Measurements from ENCODE around the gene NUP188. TPM values are rescaled to one million over a fixed set of nuclear protein-coding genes. Genes with fewer than 3 reads are reported as not detected.

NUP188 gene
- total and polyA plus RNA-seq, 2 of the 13 experiments (the other 11 are each of a cell fraction or from before 2014, with no cell fraction given), result 28.0 to 38.5 TPM

DNA sequence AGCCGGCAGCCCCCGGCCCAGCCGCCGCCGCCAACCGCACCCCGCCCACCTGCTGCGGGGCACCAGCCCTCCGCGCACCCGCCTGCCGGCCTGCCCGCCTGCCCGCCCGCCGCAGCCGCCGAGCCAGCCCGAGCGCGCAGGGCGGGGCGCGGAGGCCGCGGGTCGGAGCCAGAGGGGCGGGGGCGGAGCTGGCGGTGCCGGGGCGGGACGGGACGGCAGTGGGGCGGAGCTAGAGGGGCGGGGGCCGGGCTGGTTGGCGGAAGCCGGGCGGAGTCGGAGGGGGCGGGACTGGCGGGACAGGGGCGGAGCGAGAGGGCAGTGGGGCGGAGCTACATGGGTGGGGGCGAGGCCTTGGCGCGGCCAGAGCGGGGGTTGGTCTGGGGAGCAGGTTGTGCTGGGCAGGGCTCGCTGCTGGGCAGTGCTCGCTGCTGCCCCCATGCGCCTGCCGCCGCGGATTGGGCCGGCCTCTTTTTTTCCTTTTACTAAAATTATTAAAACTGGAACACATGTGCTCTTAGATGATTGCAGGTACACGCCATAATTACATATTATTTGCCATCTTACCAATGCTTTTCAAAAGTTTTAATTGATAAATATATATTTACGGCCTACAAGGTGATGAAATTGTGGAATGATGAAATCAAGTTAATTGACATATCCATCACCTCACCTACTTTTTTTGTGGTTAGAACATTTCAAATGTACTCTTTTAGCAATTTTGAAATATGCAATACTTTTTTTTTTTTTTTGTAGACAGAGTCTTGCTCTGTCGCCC is 80.9 kb downstream of the NUP188 start, which contains the start of gene SH3GLB2 (continued):
- TF ChIP-seq MYC (CRISPR knock-in tag; IDR thresholded peaks at IDR 0.05; ENCODE audit: borderline replicate concordance), result no peak; the same call in 1 of the 2 replicates
- TF ChIP-seq, protein P1, sequence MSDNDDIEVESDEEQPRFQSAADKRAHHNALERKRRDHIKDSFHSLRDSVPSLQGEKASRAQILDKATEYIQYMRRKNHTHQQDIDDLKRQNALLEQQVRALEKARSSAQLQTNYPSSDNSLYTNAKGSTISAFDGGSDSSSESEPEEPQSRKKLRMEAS (IDR thresholded peaks at IDR 0.05), result no peak

DNA sequence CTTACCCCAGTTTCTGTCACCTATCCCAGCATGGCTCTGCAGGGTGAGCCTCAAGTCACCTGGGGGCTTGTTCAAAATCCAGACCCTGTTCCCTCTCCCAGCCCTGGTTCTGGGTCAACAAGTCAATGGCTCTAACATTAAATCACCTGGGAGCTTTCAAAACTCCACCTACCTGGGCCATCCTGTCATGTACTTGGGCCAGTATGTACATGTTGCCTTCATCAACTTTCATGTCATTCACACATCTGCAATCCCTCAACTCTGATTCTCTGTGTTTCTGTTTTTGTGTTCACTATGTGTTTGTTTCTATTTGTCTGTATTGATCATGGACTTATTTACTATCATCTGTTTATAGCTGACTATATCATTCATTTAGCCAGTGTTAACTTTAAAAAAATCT is 82.7 kb downstream of the NUP188 start:
- Histone ChIP-seq H3K79me2 (ENCODE audit: insufficient read depth, low read length) (peaks cover 14% of the 10 kb centered on the region), H3K27ac (ENCODE audit: extremely low read length, insufficient read depth, low read length) (no peak overlapping the region), H3K9me3 (ENCODE audit: low read length) (no peaks in the 10 kb centered on the region), H4K20me1 (ENCODE audit: insufficient read depth, low read length) (peaks cover 5% of the 10 kb centered on the region; the same call in 1 of the 2 replicates), H3K4me2 (ENCODE audit: low read depth, low read length) (no peak overlapping the region), H2AFZ (ENCODE audit: low read length) (no peak overlapping the region), H3K9ac (ENCODE audit: insufficient read depth, low read depth, low read length) (no peak overlapping the region), H3K4me1 (ENCODE audit: insufficient read depth, low read length) (peaks cover 38% of the 10 kb centered on the region), H3K36me3 (replicated peaks in 1 of 2; ENCODE audit: control insufficient read depth in 1 of 2, insufficient read depth in 2 of 2, low read length in 2 of 2) (no peaks in the 10 kb centered on the region), H3K27me3 (ENCODE audit: control insufficient read depth in 1 of 2, insufficient read depth in 2 of 2, low read length in 2 of 2) (no peaks in the 10 kb centered on the region), H3K4me3 (replicated peaks in 1 of 3; ENCODE audit: insufficient read depth in 1 of 3, low read depth in 2 of 3, low read length in 3 of 3) (no peak overlapping the region)
- intact Hi-C loops (cut with micrococcal nuclease; ENCODE audit: unreplicated experiment), result no loop called here
- ChIA-PET CTCF (ENCODE audit: low intra/inter-chr PET ratio, low total read pairs) (no interaction called here), POLR2A (no interaction called here)
- FAIRE-seq (no peak), DNase-seq (ENCODE audit: low spot score) (no peak), ATAC-seq (no peak)
- no TSS peak for BruUV-seq (replicated peaks)
- in situ Hi-C loops (cut with HindIII; ENCODE audit: extremely low pct_ligation_motif_present, low pct_unique_long_range_greater_than_20kb), result no loop called here
- no peak for TF ChIP-seq CHD4 (IDR thresholded peaks at IDR 0.05; ENCODE audit: borderline replicate concordance, low read length)
- no peak for TF ChIP-seq SSRP1 (CRISPR knock-in tag; IDR thresholded peaks at IDR 0.05)
- no peak for TF ChIP-seq ZSCAN29 (CRISPR knock-in tag; conservative IDR thresholded peaks at IDR 0.05)
- TF ChIP-seq, protein P2, sequence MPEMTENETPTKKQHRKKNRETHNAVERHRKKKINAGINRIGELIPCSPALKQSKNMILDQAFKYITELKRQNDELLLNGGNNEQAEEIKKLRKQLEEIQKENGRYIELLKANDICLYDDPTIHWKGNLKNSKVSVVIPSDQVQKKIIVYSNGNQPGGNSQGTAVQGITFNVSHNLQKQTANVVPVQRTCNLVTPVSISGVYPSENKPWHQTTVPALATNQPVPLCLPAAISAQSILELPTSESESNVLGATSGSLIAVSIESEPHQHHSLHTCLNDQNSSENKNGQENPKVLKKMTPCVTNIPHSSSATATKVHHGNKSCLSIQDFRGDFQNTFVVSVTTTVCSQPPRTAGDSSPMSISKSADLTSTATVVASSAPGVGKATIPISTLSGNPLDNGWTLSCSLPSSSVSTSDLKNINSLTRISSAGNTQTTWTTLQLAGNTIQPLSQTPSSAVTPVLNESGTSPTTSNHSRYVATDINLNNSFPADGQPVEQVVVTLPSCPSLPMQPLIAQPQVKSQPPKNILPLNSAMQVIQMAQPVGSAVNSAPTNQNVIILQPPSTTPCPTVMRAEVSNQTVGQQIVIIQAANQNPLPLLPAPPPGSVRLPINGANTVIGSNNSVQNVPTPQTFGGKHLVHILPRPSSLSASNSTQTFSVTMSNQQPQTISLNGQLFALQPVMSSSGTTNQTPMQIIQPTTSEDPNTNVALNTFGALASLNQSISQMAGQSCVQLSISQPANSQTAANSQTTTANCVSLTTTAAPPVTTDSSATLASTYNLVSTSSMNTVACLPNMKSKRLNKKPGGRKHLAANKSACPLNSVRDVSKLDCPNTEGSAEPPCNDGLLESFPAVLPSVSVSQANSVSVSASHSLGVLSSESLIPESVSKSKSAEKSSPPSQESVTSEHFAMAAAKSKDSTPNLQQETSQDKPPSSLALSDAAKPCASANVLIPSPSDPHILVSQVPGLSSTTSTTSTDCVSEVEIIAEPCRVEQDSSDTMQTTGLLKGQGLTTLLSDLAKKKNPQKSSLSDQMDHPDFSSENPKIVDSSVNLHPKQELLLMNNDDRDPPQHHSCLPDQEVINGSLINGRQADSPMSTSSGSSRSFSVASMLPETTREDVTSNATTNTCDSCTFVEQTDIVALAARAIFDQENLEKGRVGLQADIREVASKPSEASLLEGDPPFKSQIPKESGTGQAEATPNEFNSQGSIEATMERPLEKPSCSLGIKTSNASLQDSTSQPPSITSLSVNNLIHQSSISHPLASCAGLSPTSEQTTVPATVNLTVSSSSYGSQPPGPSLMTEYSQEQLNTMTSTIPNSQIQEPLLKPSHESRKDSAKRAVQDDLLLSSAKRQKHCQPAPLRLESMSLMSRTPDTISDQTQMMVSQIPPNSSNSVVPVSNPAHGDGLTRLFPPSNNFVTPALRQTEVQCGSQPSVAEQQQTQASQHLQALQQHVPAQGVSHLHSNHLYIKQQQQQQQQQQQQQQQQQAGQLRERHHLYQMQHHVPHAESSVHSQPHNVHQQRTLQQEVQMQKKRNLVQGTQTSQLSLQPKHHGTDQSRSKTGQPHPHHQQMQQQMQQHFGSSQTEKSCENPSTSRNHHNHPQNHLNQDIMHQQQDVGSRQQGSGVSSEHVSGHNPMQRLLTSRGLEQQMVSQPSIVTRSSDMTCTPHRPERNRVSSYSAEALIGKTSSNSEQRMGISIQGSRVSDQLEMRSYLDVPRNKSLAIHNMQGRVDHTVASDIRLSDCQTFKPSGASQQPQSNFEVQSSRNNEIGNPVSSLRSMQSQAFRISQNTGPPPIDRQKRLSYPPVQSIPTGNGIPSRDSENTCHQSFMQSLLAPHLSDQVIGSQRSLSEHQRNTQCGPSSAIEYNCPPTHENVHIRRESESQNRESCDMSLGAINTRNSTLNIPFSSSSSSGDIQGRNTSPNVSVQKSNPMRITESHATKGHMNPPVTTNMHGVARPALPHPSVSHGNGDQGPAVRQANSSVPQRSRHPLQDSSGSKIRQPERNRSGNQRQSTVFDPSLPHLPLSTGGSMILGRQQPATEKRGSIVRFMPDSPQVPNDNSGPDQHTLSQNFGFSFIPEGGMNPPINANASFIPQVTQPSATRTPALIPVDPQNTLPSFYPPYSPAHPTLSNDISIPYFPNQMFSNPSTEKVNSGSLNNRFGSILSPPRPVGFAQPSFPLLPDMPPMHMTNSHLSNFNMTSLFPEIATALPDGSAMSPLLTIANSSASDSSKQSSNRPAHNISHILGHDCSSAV (CRISPR knock-in tag; IDR thresholded peaks at IDR 0.05; ENCODE audit: borderline replicate concordance), result no peak
- TF ChIP-seq, protein P3, sequence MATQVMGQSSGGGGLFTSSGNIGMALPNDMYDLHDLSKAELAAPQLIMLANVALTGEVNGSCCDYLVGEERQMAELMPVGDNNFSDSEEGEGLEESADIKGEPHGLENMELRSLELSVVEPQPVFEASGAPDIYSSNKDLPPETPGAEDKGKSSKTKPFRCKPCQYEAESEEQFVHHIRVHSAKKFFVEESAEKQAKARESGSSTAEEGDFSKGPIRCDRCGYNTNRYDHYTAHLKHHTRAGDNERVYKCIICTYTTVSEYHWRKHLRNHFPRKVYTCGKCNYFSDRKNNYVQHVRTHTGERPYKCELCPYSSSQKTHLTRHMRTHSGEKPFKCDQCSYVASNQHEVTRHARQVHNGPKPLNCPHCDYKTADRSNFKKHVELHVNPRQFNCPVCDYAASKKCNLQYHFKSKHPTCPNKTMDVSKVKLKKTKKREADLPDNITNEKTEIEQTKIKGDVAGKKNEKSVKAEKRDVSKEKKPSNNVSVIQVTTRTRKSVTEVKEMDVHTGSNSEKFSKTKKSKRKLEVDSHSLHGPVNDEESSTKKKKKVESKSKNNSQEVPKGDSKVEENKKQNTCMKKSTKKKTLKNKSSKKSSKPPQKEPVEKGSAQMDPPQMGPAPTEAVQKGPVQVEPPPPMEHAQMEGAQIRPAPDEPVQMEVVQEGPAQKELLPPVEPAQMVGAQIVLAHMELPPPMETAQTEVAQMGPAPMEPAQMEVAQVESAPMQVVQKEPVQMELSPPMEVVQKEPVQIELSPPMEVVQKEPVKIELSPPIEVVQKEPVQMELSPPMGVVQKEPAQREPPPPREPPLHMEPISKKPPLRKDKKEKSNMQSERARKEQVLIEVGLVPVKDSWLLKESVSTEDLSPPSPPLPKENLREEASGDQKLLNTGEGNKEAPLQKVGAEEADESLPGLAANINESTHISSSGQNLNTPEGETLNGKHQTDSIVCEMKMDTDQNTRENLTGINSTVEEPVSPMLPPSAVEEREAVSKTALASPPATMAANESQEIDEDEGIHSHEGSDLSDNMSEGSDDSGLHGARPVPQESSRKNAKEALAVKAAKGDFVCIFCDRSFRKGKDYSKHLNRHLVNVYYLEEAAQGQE (IDR thresholded peaks at IDR 0.05; ENCODE audit: borderline replicate concordance in 1 of 2, low read depth in 1 of 2, low read length in 2 of 2), result no peak
- TF ChIP-seq ZNF547 (CRISPR knock-in tag; IDR thresholded peaks at IDR 0.05), result no peak
- TF ChIP-seq ZFP36L1 (CRISPR knock-in tag; IDR thresholded peaks at IDR 0.05), result no peak
- no peak for TF ChIP-seq GATAD1 (CRISPR knock-in tag; IDR thresholded peaks at IDR 0.05)
- no peak for TF ChIP-seq ZEB1 (IDR thresholded peaks at IDR 0.05; ENCODE audit: insufficient replicate concordance, low read depth)

Data from HepG2 (cell line).